Uterus (tissue), 4 donors: Measurements from ENCODE around the gene COL10A1. TPM values are rescaled to one million over a fixed set of nuclear protein-coding genes. Genes with fewer than 3 reads are reported as not detected.

Experiments used
- DNase-seq, 2 donors: peaks; one replicate each; pipeline ENCODE4 v3.0.0-alpha.2; 2019 to 2020
- H3K27ac ChIP-seq, 2 donors: fragments of 200-600 bp; sonication (generic); 1 replicate in 1 of 2; 2 replicates in 1 of 2; pipeline ENCODE4 v1.5.1; 2016 to 2018
- H3K27me3 ChIP-seq, 2 donors: fragments of 200-600 bp; sonication (generic); one replicate each; pipeline ENCODE4 v1.5.1; 2018 to 2019; ENCODE audit warnings: control low read depth in 1 of 2
- H3K36me3 ChIP-seq, 2 donors: fragments of 200-600 bp; sonication (generic); one replicate each; pipeline ENCODE4 v1.5.1; 2019; ENCODE audit warnings: control low read depth in 1 of 2
- H3K4me1 ChIP-seq, 2 donors: fragments of 200-600 bp; sonication (generic); one replicate each; pipeline ENCODE4 v1.5.1; 2018 to 2019; ENCODE audit warnings: control low read depth in 1 of 2
- H3K4me3 ChIP-seq, 2 donors: fragments of 200-600 bp; sonication (generic); 1 replicate in 1 of 2; 2 replicates in 1 of 2; pipeline ENCODE4 v1.5.1; 2018 to 2019; ENCODE audit warnings: mild to moderate bottlenecking in 1 of 2
- H3K9me3 ChIP-seq, 2 donors: fragments of 200-600 bp; sonication (generic); one replicate each; pipeline ENCODE4 v1.5.1; 2019; ENCODE audit warnings: control low read depth in 1 of 2
- CTCF ChIP-seq, 4 experiments: fragments of 200-600 bp in 2 of 4; fragments of 450-650 bp in 2 of 4; sonication (generic) in 2 of 4; IDR thresholded peaks; one replicate each; pipeline ENCODE4 v1.5.1; 2016 to 2019; ENCODE audit warnings: antibody characterized with exemption in 4 of 4, mild to moderate bottlenecking in 2 of 4, moderate library complexity in 1 of 4
- POLR2A ChIP-seq, 2 donors: fragments of 450-650 bp; IDR thresholded peaks; one replicate each; pipeline ENCODE4 v1.6.1; 2016; ENCODE audit warnings: antibody characterized with exemption in 2 of 2, mild to moderate bottlenecking in 1 of 2, moderate library complexity in 1 of 2
- intact Hi-C: fragments of 100-400 bp; cut with DNase I; formaldehyde crosslinking; loops from one replicate; pipeline ENCODE4 v1.15.1; 2023; ENCODE audit warnings: low total_unique reads
- total RNA-seq, 4 donors: library from RNA; depleted of rRNA in 3 of 4; stranded (reverse); fragments of >200 nt in 3 of 4; gene quantifications; one replicate each; pipeline versions ENCODE4 v1.1.0 to v1.2.4, GENCODE V29; 2014 to 2023
- donor health status: DM: yes; HTN: yes; CAD: no.

COL10A1 gene
- total RNA-seq, 4 donors from 2014 or later, result 0.07 TPM; not detected in 3

GRCh38 chr6:116070101-116070500, 55.8 kb downstream of the COL10A1 start:
- TF ChIP-seq POLR2A (IDR thresholded peaks at IDR 0.05) (no peak), CTCF (IDR thresholded peaks at IDR 0.05) (no peak)
- Histone ChIP-seq H3K36me3 (no peaks in the 10 kb centered on the region), H3K9me3 (no peaks in the 10 kb centered on the region), H3K4me1 (no peaks in the 10 kb centered on the region), H3K4me3 (no peak overlapping the region), H3K27me3 (no peaks in the 10 kb centered on the region), H3K27ac (no peak overlapping the region)
- DNase-seq, result no peak
- intact Hi-C loops, result no loop called here

Other genes starting within 250 kb of the COL10A1 start
- 1 to 10 TPM; 1.8 to 8.2 (median 2.3) TPM for gene FRK, start 65.2 kb downstream of the COL10A1 start, total RNA-seq
- 10 to 100 TPM in 1 of 4 donors, 1 to 10 TPM in 3; 2.6 to 37.8 (median 6.5) TPM for gene NT5DC1, start 25.3 kb downstream of the COL10A1 start, total RNA-seq
- 10 to 100 TPM in 3 of 4 donors, 1 to 10 TPM in 1; 9.7 to 34.9 (median 25.3) TPM for gene TSPYL4, start 127.9 kb upstream of the COL10A1 start, total RNA-seq
- gene TSPYL1, start 153.8 kb upstream of the COL10A1 start, total RNA-seq, result 10 to 100 TPM; 17.4 to 94.9 (median 57.7) TPM
- 10 to 100 TPM; 21.3 to 84.0 (median 42.3) TPM for gene DSE, start 244.8 kb upstream of the COL10A1 start, total RNA-seq